ENCODE data around the gene TNFRSF12A.

The TNFRSF12A gene, protein sequence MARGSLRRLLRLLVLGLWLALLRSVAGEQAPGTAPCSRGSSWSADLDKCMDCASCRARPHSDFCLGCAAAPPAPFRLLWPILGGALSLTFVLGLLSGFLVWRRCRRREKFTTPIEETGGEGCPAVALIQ

DNA sequence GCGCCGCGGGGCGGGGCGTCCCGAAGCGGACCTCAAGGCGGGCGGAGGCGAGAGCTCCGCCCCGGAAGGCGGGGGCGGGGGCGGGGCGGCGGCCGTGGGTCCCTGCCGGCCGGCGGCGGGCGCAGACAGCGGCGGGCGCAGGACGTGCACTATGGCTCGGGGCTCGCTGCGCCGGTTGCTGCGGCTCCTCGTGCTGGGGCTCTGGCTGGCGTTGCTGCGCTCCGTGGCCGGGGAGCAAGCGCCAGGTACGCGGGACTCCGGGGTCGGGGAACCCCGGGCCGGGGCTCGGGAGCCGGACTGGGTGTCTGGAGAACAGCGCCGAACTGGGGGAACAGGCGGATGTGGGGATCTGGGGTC, at the start of gene TNFRSF12A:
Gene TNFRSF12A, plus strand, starts transcription at position 122 of the 357 bp plus-strand sequence. Its CDS starts 30 bp downstream, at position 152.
- DNase-seq = no peak

DNA sequence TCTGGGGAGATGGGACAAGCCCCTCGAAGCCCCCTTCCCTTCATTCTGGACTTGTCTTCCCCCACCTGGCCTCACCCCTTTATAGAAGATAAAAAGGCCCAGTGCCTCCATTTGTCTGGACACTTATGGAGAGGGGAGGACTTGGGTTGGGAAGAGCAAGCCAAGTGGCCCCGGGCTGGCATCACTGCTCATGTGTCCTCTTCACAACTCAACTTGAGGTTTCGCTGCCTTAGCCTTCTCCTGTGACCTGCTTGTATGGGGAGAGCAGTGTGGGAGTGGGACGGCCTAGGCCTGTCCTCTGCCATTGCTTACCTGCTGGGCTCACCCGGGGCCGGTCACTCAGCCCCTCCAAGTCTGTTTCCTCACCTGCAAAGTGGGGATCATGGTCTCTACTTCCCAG, 49.6 kb upstream of the TNFRSF12A start:
- DNase-seq = no peak

DNA sequence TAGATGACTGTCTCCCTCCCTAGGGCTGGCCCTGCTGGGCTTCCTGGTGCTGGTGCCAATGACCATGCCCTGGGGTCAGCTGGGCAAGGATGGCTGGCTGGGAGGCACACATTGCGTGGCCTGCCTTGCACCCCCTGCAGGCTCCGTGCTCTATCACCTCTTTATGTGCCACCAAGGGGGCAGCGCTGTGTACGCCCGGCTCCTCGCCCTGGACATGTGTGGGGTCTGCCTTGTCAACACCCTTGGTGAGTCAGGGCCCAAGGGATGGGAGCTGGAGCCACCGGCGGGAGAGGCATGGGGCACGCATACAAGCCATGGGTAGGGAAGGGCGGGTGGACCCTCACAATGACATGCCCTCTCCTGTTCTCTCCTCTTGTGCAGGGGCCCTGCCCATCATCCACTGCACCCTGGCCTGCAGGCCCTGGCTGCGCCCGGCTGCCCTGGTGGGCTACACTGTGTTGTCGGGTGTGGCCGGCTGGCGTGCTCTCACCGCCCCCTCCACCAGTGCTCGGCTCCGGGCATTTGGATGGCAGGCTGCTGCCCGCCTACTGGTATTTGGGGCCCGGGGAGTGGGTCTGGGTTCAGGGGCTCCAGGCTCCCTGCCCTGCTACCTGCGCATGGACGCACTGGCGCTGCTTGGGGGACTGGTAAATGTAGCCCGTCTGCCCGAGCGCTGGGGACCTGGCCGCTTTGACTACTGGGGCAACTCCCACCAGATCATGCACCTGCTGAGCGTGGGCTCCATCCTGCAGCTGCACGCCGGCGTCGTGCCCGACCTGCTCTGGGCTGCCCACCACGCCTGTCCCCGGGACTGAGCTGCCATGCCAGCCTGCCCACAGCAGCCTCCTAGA, 48.8 kb upstream of the TNFRSF12A start:
- DNase-seq = no peak

DNA sequence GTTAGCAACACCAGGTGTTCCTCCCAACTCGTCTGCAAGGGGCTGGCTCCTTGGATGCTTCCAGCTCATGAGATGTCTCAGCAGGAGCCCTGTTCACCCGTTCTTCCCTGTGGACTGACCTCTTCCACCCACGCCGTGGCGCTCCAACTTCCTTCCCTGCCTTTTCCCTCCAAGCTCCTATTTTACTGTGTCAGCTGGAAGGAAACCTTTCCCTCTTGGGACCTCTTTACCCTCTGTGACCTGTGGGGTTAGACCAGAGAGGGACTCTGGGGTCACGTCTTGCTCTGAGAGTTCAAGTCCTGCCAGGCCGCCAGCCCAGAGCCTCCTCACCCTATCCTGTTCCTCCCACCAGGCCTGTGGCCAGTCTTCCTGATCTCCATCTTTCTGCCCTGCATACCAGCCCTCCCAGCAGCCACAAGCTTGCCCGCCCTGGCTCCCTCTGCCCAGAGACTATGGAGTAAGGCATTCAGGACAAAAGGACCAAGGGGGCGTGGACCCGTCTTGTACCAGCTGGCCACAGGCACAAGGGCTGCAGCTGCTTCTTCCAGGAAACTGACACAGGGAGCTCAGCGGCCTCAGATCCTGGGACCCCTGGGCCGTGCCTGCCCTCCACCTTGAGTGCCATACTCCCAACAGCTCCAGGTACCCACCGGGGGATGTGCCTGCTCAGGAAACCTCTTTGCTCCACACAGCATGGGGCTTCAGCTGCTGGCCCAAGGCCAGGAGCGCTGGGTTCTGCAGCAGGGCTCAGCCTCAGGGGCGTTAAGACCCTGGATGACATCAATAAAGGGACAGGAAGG, 48.0 kb upstream of the TNFRSF12A start:
- DNase-seq = no peak

DNA sequence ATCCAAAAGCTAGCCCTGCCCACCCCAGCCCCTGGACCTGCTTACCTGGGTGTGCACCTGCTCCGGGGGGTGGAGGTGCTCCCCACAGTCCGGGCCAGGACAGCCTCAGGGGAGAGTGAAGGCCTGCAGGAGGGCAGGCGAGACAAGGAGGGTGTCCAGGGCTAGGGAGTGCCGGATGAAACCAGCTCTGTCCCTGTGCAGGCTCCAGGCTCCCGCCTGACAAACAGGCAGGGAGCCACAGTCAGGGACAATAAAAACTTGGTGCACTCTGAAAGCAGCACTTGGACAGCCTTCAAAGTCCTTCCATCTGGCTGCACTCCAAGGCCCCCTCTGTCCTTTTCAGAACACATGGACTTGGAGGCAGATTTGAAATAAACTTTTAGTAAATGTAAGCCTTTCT, 47.1 kb upstream of the TNFRSF12A start:
- DNase-seq = no peak

DNA sequence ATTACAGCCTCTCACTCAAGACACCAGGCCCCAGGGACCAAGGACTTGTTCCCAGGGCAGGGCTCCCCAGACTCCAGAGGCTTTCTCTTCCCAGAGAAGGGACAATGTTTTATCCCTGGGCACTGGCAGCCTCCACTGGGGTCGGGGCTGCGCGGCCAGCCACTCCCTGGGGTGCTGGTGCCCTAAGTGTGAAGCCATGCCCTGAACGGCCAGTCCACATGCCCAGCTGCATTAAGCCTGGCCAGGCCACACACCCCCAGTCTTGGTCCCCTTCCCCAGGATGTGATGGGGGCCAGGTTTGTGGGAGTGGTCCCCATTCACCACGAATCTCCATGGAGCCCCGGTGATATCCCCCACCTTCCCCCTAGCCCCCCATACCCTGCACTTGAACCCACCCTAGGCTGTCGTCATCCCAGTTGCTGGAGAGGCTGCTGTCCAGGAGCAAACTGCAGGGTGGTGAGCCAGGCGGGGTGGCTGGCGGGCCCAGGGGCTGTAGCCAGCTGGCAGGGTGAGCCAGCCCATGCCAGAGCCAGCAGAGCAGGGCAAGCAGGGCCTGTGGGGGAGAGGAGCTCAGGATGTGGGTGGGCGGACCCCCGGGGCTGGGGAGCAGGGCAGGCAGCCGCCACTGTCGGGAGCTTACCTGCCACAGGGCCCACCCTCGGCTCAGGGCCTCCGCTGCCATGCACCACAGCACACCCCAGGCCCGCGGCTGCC, 46.4 kb upstream of the TNFRSF12A start:
- no peak for DNase-seq

DNA sequence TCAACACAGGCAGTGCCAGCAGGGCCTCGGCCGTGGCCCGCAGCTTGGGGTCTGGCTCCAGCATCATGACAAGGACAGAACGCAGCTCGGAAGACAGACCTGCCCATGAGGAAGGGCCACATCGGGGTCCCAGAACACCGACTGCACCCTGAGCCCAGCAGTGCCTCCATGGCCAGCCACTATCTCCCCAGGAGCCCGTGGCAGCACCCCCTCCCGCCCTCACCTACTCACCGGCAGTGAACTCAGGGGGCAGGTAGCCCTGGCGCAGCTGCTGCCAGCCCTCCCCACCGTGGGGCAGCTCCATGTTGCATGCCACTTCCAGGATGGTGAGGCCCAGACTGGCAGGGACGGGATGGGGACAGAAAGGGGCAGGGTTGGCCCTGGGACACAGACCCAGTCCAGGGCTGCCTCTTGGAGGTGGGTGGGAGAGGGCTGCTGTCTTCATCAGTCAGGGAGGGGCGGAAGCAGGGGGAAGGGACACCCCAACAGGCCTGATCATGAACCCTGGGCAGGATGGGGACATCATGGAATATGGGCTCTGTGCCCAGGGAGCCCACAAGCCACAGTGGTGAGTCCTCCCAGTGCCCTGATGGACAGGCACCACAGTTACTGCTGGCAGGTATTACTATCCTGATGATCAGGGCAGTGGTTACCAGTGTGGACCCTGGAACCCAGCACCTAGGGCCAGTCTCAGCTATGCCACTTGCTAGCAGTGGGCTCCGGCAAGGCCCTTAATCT, 45.7 kb upstream of the TNFRSF12A start:
- DNase-seq = no peak

DNA sequence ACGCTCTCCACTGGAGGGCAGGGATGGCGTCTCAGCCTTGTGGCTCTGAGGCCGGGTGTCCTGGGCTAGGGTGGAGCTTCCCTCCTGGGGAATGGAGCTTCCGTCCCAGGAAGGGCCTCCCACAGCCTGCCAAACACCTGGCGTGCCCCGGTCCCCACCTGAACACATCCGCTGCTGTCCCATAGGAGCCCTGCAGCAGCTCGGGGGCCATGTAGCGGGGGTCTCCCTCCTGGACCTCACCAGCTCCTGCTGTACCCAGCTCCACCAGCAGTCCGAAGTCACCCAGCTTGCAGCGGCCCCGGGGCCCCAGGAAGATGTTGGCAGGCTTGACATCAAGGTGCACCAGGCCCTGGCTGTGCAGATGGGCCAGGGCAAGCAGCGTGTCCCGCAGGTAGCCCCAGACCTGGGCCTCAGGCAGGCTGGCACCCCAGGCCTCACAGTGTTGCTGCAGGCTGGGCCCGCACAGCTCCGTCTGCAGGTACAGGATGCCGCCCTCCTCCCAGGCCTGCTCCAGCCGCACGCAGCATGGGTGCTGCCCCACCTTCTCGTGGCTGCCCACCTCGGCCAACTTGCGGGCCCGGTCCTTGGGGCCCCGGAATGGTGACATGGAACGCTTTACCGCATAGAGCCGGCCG, 44.9 kb upstream of the TNFRSF12A start:
- no peak for DNase-seq

DNA sequence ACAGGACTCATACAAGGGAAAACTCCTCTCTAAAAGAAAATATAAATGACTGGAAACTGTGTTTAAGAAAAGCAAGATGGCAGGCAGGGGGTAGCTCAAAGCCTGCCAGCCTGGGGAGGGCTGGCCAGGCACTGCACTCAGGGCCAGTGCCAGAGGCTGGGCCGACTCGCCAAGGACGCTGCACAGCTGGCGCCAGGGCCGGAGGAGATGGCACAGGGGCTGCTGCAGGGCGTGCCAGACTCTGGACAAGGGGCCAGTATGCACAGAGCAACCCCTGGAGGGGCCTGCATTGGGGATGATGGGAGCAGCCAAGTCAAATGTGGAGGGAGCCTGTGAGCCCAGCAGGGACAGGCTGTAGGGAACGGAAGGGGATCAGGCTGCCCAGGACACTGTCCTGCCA, 44.0 kb upstream of the TNFRSF12A start:
- no peak for DNase-seq

DNA sequence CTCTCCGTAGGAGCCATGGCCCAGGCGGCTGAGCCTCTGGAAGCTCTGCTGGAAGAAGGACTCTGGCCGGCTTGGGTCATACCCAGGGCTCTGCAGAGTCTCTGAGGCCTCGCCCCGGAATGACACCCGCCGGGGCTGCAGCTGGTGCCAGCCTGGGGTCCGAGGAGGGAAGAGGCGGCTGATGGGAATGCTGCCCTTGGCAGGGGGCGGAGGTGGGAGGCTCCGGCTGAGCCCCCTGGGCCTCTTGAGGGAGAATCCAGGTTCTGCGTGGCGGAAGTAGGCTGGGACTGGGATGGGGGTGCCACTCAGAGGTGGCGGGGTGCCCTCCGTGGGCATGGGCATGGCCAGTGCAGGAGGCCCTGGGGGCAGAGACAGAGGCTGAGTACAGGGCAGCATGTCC, 43.5 kb upstream of the TNFRSF12A start:
- no peak for DNase-seq

DNA sequence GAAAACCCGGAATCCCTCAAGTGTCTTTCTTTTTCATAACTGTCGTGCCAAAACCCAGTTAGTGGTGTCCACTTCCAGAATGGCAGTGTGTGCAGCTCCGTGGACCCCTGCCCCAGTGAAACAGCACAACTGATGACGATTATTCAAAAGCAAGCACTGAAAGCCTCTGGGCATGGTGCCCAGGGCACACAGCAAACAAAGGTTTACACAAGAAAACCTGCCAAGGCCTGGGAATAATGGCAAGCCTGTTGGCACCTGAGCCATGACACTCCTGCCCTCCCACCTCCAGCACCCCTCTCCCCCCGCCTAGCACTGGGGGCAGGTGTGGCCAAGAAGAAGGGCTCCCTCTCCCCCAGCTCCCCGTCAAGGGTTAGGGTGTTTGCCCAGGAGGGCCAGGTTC, 42.7 kb upstream of the TNFRSF12A start:
- peak; percentile 42 for DNase-seq

DNA sequence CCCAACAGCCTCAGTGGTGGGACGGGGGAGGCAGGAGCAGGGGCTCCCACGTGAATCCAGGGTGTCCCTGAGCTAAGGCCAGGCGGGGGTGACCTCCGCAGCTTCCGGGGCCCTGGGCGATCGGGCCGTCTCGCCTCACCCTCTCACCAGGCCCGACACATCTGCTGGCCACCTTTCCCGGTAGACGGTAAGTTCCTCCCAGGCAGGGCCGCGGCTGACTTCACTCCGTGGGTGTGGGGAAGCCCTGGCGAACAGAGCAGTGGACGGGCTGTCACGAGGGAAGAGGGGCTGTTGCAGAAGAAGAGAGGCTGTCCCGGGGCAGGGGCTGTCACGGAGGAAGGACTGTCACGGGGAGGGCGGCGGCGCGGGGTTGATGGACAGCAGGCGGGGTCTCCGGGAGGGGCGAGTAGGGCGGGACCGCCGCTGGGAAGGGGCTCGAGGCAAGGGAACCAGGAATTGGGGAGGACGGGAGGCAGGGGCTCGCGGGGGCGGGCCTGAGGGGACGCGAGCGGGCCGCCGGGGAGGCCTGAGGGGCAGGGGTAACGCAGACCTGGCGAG, 40.4 kb upstream of the TNFRSF12A start:
- no peak for DNase-seq

DNA sequence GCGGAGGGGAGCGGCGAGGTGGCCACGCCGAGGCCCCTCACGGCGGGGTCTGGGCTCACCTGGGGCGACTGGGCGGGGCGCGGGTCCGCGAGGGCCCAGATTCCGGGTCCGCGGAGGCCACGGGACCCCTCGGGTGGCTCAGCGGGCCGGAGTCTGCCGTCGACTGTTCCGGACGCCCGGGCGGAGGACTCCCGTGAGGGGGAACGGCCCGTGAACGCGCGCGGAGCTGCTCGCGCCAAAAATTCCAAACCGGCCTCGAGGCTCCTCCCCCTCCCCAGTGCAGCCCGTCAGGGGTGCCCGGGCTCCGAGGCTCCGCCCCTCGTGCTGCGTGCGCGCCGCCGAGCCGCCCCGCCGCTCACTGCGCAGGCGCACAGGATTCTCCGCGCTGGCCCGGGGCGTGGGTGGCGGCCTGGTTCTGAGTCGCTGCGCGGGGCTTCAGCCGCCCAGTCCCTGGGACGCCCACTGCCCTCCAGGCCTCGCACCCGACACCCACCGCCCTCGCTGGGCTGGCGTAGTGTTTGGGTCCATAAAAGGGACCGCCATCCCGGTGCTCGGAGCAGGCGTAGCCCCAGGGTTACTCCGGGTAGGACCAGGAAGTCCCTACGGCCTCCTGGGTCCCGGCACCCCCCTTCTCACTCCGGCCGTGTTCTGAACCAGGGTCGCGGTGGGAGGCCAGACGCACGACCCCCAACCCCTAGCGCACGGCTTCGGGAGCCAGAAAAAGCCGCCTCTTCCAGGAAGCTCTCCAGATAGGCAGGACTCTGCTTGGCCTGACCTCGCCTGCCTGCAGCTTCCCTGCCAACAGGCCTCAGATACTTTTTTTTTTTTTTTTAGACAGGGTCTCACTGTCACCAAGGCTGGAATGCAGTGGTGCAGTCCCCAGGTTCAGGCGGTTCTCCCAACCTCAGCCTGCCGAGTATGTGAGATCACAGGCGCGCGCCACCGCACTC, 39.7 kb upstream of the TNFRSF12A start, which contains the start of gene PKMYT1:
Gene PKMYT1, minus strand, starts transcription at position 220 of the 950 bp plus-strand sequence. CDS start 789 bp downstream, outside the sequence.
- peak; percentile 59 for DNase-seq

DNA sequence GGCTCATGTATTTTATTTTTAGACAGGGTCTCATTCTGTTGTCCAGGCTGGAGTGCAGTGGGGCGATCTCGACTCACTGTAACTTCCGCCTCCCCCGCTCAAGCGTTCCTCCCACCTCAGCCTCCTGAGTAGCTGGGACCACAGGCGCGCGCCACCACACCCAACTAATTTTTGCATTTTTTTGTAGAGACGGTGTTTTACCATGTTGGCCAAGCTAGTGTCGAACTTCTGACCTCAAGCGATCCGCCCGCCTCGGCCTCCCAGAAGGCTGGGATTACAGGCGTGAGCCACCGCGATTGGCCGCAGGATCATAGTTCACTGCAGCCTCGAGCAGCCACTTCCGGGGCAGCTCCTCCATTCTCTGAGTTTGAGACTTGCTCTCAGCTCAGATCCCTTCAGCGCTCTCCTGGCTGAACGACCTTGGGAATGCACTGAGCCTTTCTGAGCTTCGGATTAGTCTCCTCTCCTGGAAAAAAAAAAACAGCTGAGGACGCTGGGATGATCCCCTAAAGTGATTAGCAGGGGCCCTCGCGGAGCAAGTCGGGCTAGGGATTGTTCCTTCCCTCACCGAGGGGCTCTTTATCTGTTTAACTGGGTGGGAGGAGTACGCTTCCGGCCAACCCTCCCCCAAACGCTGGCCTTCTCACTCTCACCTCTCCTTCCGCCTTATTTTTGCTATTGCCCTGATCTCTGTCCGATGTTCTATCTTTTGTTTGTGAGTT, 38.8 kb upstream of the TNFRSF12A start:
- DNase-seq = no peak

DNA sequence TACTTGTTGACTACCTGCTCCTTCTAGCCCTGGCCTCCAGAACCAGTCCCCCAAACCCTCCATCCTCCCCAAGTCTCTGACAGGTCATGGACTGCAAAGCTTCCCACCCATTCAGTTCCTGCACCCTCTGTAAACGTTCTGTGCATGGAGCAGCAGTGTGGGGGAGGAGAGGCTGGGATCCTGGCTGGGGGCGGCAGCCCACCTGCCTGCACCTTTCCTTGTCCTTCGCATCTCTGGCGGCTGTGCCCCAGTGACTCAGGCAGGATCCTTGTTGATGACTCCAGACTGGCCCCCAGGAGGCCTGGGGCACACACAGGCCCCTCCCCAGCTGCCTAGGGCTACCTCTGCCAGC, 38.3 kb upstream of the TNFRSF12A start:
- no peak for DNase-seq

DNA sequence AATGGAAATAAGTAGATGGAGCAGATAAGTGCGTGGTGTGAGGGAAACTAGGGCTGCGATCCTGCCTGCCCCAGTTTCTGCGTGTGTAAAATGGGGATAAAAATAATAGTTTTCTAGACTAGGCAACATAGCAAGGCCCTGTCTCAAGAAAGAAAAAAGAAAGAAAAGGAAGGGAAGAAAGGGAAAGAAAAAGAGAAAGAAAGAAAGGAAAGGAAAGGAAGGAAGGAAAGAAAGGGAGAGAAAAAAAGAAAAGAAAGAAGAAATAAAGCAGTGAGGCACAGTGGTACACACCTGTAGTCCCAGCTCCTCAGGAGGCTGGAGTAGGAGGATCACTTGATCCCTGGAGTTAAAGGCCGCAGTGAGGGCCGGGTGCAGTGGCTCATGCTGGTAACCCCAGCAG, 37.8 kb upstream of the TNFRSF12A start:
- no peak for DNase-seq

DNA sequence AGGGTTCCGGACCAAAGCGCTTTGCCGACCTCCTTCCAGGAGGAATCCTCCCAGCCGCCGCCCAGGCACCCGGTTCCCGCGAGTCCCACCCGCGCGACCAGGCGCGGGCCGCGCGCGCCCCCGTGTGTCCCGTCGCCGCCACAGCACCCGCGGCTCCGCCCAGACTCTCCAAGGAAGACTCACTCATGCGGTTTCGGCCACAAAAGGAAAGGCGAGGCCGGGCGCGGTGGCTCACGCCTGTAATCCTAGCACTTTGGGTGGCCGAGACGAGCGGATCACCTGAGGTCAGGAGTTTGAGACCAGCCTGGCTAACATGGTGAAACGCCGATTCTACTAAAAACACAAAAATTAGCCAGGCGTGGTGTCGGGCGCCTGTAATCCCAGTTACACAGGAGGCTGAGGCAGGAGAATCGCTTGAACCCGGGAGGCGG, 36.4 kb upstream of the TNFRSF12A start:
- peak; percentile 49 for DNase-seq

DNA sequence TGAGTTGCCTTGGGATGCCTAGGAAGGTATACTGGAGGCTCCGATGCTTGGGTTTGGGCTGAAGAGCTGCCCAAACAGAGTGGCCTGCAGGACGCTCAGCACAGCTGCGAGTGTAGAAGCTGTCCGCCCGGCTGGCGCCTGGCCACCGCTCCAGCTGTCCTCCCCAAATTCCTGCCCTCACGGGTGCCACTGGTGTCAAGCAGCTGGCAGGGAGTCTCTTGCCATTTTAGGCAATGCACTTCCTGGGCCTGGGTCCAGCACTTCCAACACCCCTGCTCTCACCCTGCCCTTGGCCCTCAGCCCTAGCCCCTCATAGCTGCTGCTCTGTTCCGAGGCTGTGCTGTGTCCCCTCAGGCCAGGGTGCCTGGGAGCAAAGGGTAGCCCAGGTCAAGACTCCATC, 34.7 kb upstream of the TNFRSF12A start:
- DNase-seq = no peak

DNA sequence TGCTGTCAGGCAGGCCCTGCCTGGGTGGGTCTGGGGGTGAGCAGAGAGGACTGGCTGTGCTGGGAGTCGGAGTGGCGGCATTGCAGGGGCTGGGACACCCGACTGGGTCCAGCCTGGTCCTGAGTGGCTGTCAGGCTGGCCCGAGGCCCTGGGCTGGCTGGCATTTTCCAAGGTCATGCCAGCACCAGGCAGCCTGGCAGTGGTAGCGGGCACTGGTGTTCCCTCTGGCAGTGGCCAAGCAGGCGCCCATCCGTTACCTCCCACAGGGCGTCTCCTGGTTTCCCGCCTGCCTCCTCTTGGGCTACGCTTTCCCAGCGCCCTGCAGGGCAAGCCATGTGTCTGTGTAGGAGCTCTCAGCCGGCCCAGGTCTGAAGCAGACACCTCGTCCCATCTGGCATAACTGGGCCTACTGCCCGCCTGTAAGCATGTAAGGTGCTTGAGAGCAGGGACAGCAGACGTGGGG, 34.2 kb upstream of the TNFRSF12A start:
- no peak for DNase-seq
